ENCODE results near the gene DOCK1.

DOCK1 gene

GRCh38 chr10:127011174-127011573, 105.9 kb downstream of the DOCK1 start:
- no peak for DNase-seq (ENCODE audit: low spot score)

GRCh38 chr10:127012071-127012768, 107.0 kb downstream of the DOCK1 start:
- no peak for DNase-seq (ENCODE audit: low spot score)

GRCh38 chr10:127012769-127013152, 107.5 kb downstream of the DOCK1 start:
- peak; percentile 22 for DNase-seq (ENCODE audit: low spot score)

- DNase-seq (ENCODE audit: low spot score), result no peak
These were observed 108.0 kb downstream of the DOCK1 start for GRCh38 chr10:127013211-127013656.

- DNase-seq (ENCODE audit: low spot score), result no peak
These were observed 108.7 kb downstream of the DOCK1 start for GRCh38 chr10:127013691-127014473.

- no peak for DNase-seq (ENCODE audit: low spot score)
These were observed 109.4 kb downstream of the DOCK1 start for GRCh38 chr10:127014671-127015070.

GRCh38 chr10:127015373-127015772, 110.1 kb downstream of the DOCK1 start:
- DNase-seq (ENCODE audit: low spot score), result no peak

GRCh38 chr10:127016331-127016730, 111.1 kb downstream of the DOCK1 start:
- DNase-seq (ENCODE audit: low spot score), result no peak

GRCh38 chr10:127017541-127018297, 112.5 kb downstream of the DOCK1 start:
- DNase-seq (ENCODE audit: low spot score), result no peak

GRCh38 chr10:127018298-127018650, 113.0 kb downstream of the DOCK1 start:
- DNase-seq (ENCODE audit: low spot score), result no peak

GRCh38 chr10:127018766-127019165, 113.5 kb downstream of the DOCK1 start:
- no peak for DNase-seq (ENCODE audit: low spot score)

- no peak for DNase-seq (ENCODE audit: low spot score)
These were observed 115.0 kb downstream of the DOCK1 start for GRCh38 chr10:127020260-127020659.

GRCh38 chr10:127021801-127022200, 116.6 kb downstream of the DOCK1 start:
- DNase-seq (ENCODE audit: low spot score), result no peak

- DNase-seq (ENCODE audit: low spot score), result peak; percentile 84
These were observed 119.6 kb downstream of the DOCK1 start for GRCh38 chr10:127024685-127025435.

- no peak for DNase-seq (ENCODE audit: low spot score)
These were observed 122.6 kb downstream of the DOCK1 start for GRCh38 chr10:127027786-127028185.

- no peak for DNase-seq (ENCODE audit: low spot score)
These were observed 123.3 kb downstream of the DOCK1 start for GRCh38 chr10:127028556-127028955.

GRCh38 chr10:127029061-127029460, 123.8 kb downstream of the DOCK1 start:
- no peak for DNase-seq (ENCODE audit: low spot score)

- DNase-seq (ENCODE audit: low spot score), result no peak
These were observed 128.2 kb downstream of the DOCK1 start for GRCh38 chr10:127033216-127034033.

GRCh38 chr10:127034034-127034633, 128.9 kb downstream of the DOCK1 start:
- DNase-seq (ENCODE audit: low spot score), result no peak

- DNase-seq (ENCODE audit: low spot score), result no peak
These were observed 129.6 kb downstream of the DOCK1 start for GRCh38 chr10:127034790-127035189.

GRCh38 chr10:127035827-127036226, 130.6 kb downstream of the DOCK1 start:
- no peak for DNase-seq (ENCODE audit: low spot score)
